VCaP (cell line): ENCODE data around the gene SELENOS.

ENCODE experiments used
- H3K27ac ChIP-seq: fragments of 450-650 bp; 2 replicates; pipeline ENCODE4 v1.5.1; 2017
- TF ChIP-seq, protein P1 (sequence below): fragments of 450-650 bp; conservative IDR thresholded peaks from 2 replicates; pipeline ENCODE4 v1.5.1; 2017; ENCODE audit warnings: mild to moderate bottlenecking, moderate library complexity

The SELENOS gene

DNA sequence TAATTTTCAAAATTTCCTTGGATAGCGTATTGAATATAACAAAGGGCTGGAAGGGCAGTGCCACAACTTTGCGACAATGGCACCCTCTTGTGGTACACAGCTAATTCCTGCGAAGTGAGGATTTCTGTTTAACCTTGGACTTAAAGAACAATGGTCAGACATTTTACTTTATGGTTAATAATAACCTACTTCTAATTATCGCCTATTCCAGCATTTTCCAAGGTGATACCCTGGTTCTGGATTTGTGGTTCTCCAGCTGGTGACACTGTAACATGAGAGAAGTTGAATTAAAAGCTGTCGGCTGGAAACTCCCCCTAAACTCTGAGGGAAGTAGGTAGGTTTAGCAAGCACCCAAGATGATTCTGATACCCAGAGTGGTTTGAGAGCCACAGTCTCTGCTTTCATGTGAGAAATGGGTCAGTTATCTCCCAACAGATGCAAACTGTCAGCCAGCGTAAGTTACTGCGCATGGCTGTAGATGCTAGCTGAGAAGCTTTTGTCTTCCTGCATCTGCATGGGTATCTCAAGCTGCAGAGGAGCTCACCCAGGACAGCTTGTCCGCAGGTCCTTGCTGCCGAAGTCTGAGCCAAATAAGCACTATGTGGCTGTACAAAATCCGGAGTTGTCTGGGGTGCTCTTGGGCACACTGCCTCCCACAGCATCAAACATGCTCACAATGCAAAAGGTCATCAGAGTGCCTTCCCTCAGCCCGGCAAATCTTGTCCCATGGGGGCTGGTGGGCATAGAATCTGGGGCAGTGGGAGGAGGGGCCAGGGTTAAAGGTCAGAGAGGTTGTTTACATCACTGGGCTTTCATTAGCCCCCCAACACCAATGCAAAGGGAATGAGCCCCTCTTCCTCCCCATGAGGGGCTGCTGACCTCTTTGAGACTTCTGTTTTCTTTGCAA, 18.8 kb downstream of the SELENOS start:
- no peak overlapping the region for H3K27ac ChIP-seq
- TF ChIP-seq, protein P1, sequence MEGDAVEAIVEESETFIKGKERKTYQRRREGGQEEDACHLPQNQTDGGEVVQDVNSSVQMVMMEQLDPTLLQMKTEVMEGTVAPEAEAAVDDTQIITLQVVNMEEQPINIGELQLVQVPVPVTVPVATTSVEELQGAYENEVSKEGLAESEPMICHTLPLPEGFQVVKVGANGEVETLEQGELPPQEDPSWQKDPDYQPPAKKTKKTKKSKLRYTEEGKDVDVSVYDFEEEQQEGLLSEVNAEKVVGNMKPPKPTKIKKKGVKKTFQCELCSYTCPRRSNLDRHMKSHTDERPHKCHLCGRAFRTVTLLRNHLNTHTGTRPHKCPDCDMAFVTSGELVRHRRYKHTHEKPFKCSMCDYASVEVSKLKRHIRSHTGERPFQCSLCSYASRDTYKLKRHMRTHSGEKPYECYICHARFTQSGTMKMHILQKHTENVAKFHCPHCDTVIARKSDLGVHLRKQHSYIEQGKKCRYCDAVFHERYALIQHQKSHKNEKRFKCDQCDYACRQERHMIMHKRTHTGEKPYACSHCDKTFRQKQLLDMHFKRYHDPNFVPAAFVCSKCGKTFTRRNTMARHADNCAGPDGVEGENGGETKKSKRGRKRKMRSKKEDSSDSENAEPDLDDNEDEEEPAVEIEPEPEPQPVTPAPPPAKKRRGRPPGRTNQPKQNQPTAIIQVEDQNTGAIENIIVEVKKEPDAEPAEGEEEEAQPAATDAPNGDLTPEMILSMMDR = peak; percentile 96

GRCh38 chr15:101256757-101257156, 20.5 kb downstream of the SELENOS start:
- TF ChIP-seq, protein P1 = peak; percentile 16; the same call in 1 of the 2 replicates

GRCh38 chr15:101255615-101256241, 21.6 kb downstream of the SELENOS start:
- TF ChIP-seq, protein P1 = no peak
- peak overlapping the region; percentile 13; the same call in 1 of the 2 replicates for H3K27ac ChIP-seq

More at GRCh38 chr15:101256757-101257156, 20.5 kb downstream of the SELENOS start:
- no peak overlapping the region for H3K27ac ChIP-seq

DNA sequence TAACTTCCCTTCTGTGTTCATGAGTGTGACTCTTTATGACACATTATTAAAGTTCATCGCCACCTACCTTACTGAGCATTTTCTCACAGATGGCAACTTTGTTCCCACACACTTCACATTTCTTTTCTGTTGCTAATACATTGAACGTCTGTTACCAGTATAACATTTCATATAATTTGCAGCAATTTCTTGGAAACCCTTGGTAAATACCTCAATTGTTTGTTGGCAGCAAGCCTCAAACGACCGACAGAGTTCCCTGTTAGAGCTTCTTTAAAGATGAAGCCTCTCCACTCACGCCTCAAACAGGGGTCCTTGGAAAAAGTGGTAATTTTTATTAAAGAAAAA, 22.3 kb downstream of the SELENOS start:
- H3K27ac ChIP-seq = 0 out of 2 replicates have a peak overlapping the region, but pooled peaks have one; percentile 13
- TF ChIP-seq, protein P1 = no peak

DNA sequence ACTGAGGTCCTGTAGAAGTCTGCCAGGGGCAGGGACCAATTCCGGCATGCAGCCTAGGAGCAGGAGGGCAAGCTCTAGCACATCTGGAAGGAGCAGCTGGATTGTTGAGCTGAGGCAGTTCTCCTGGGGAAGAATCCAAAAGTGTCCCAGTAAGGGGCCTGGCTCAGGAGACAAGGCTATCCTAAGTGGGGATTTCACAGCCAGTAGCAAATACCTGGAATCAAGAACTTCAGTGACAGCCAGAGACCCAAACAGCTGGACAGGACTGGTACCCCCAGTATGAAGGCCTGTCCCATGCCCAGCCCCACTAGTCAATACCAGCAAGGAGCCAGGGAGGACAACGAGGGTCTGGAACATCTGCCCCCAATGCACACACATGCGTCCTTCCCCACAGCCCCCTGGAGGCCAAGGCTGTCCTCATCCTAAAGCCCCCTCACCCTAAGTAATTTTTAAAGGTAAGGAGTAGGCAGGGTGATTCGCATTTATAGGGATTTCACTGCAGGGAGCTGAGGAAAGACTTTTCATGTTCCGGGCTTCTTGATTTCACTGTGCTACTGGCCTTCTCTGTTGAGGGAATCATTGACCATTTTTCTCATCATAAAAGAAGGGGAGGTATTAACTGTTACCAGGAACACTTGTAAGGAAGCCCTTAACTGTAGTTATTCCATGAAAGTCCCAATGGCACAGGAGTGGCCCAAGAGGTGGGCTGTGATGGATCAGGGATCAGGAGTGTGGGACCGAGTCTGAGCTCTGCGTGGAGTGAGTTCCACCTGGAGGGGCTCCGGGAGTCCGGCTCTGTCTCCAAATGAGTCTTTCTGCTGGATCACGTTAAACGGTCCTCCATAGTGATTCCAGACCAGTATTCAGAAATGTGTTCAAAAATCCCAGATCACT, 22.9 kb downstream of the SELENOS start:
- TF ChIP-seq, protein P1 = no peak
- H3K27ac ChIP-seq = no peak overlapping the region

DNA sequence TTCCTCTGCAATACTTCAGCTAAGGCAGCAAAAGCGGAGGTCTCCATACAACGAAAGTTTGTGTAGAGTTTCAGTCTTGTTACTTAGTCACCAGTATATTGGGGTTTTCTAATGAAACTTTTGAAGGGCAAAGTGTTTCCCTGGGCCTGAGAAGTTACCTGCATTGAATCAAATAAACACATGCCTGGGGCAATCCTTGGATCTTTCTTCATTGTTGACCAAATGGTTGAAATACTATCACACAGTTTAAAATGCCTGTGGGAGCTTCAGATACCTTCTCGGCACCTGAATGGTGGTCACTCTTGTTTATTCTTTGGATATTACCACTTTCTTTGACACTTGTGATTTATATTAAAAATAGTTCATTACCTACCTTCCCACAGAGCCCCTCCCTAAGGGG, 24.4 kb downstream of the SELENOS start:
- TF ChIP-seq, protein P1 = no peak
- H3K27ac ChIP-seq = peak overlapping the region; percentile 90
